B cell (primary cell): ENCODE measurements around the gene CCDC28B.

Source experiments
- CTCF ChIP-seq: fragments of 200-600 bp; IDR thresholded peaks from one replicate; pipeline ENCODE4 v1.8.0; 2022; ENCODE audit warnings: antibody characterized with exemption, mild to moderate bottlenecking
- EZH2 ChIP-seq: IDR thresholded peaks from 2 replicates; pipeline ENCODE4 v1.6.1; 2012; ENCODE audit warnings: borderline replicate concordance, low read depth, mild to moderate bottlenecking, moderate library complexity, low read length; ENCODE audit not compliant: insufficient read depth, poor library complexity, severe bottlenecking

GRCh38 chr1:32234792-32235191, 34.4 kb downstream of the CCDC28B start:
- TF ChIP-seq CTCF (no peak), EZH2 (no peak)
